GM10266 (cell line): ENCODE results near the gene XK.

Experiments used
- DNase-seq: peaks from one replicate; pipeline ENCODE4 v3.0.0; 2012; ENCODE audit errors: extremely low spot score
- CTCF ChIP-seq: IDR thresholded peaks from 2 replicates; pipeline ENCODE4 v1.5.1; 2012; ENCODE audit warnings: mild to moderate bottlenecking, low read depth; ENCODE audit not compliant: control insufficient read depth, insufficient read depth; ENCODE audit errors: missing control alignments

XK gene

GRCh38 chrX:37722595-37722994 is 37.0 kb downstream of the XK start:
- no peak for DNase-seq
- TF ChIP-seq CTCF = no peak

- no peak for DNase-seq
- TF ChIP-seq CTCF = no peak
These were observed 40.8 kb downstream of the XK start for GRCh38 chrX:37726346-37726745.

- TF ChIP-seq CTCF = peak; percentile 67
- peak; percentile 29 for DNase-seq
These were observed 59.8 kb downstream of the XK start for GRCh38 chrX:37745354-37745753.

DNA sequence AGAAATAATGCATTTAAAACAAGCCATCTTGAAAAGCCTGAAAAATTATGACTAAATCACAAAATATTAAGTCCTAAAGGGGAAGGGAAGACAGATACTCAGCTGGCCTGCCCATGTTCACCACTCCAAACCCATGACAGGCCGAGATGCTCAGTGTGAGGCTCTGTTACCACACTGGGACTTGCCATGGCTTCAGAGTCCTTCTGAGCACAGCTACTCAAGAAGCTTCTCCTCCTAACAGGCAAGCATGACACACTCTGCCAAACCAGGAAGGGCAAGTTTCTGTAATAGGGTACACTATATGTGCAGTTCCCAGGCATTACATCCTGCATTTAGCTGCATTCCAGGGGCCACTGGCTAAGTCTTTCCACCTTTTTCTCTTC is 60.2 kb downstream of the XK start:
- DNase-seq = no peak
- TF ChIP-seq CTCF = no peak

GRCh38 chrX:37746218-37746941 is 60.8 kb downstream of the XK start:
- no peak for TF ChIP-seq CTCF
- DNase-seq = peak; percentile 26

GRCh38 chrX:37746951-37747350 is 61.4 kb downstream of the XK start:
- TF ChIP-seq CTCF = no peak
- no peak for DNase-seq

- no peak for DNase-seq
- no peak for TF ChIP-seq CTCF
These were observed 66.7 kb downstream of the XK start for GRCh38 chrX:37752281-37752680.
